IMR-90 (cell line): ENCODE data around the gene TSR3. TPM values are rescaled to one million over a fixed set of nuclear protein-coding genes. Genes with fewer than 3 reads are reported as not detected.

Experiments used
- ATAC-seq: fragments of 200-7000 bp; cut with Tn5 transposase; 2 replicates; pipeline ENCODE4 v1.9.1; 2020; ENCODE audit warnings: low read depth, mild to moderate bottlenecking, moderate library complexity
- BruUV-seq: library from RNA; stranded (reverse); fragments of 400-500 nt; replicated peaks from 2 replicates; lab custom pipeline; 2021; lab: Mats Ljungman, UMichigan
- CTCF ChIA-PET: fragments of 300-600 bp; formaldehyde crosslinking; extraction: SDS; loops from one replicate; lab custom pipeline; 2021; ENCODE audit warnings: antibody characterized with exemption; lab: Yijun Ruan, JAX
- POLR2A ChIA-PET: fragments of 300-600 bp; sonication (Branson Sonifier 250); formaldehyde crosslinking; loops from one replicate; lab custom pipeline; 2022; ENCODE audit warnings: antibody characterized with exemption; ENCODE audit not compliant: unreplicated experiment; lab: Charles Lee
- DNase-seq: peaks from one replicate; pipeline ENCODE4 v3.0.0; 2013
- H2AFZ ChIP-seq: replicated peaks from 2 replicates; pipeline ENCODE3; 2013; ENCODE audit warnings: low read length, mild to moderate bottlenecking; ENCODE audit not compliant: poor library complexity
- H2AK5ac ChIP-seq: 2 replicates; pipeline ENCODE4 v1.6.1; 2013; ENCODE audit warnings: low read depth, low read length, inconsistent platforms
- H2AK9ac ChIP-seq: replicated peaks from 2 replicates; pipeline ENCODE3; 2013; ENCODE audit warnings: mild to moderate bottlenecking, low read depth, low read length, moderate library complexity; ENCODE audit not compliant: poor library complexity
- H2BK120ac ChIP-seq: 2 replicates; pipeline ENCODE4 v1.6.1; 2013; ENCODE audit warnings: low read depth, low read length, inconsistent platforms
- H2BK15ac ChIP-seq: 3 replicates; pipeline ENCODE4 v1.6.1; 2013; ENCODE audit warnings: low read depth, low read length, inconsistent platforms
- H2BK20ac ChIP-seq: 2 replicates; pipeline ENCODE4 v1.6.1; 2013; ENCODE audit warnings: low read depth, mild to moderate bottlenecking, inconsistent platforms, low read length, moderate library complexity
- H2BK5ac ChIP-seq: 2 replicates; pipeline ENCODE4 v1.6.1; 2013; ENCODE audit warnings: mild to moderate bottlenecking, low read depth, low read length, inconsistent platforms; ENCODE audit not compliant: poor library complexity, severe bottlenecking
- H3K14ac ChIP-seq: replicated peaks from 2 replicates; pipeline ENCODE4 v1.6.1; 2013; ENCODE audit warnings: low read depth, low read length, inconsistent platforms
- H3K18ac ChIP-seq: 2 replicates; pipeline ENCODE4 v1.6.1; 2013; ENCODE audit warnings: low read depth, low read length, control low read depth
- H3K23ac ChIP-seq: 2 replicates; pipeline ENCODE4 v1.6.1; 2013; ENCODE audit warnings: low read depth, low read length, inconsistent platforms
- H3K27ac ChIP-seq: 2 replicates; pipeline ENCODE4 v1.5.1; 2013; ENCODE audit warnings: mild to moderate bottlenecking, control low read depth, low read length; ENCODE audit not compliant: insufficient read depth
- H3K27me3 ChIP-seq: 2 replicates; pipeline ENCODE4 v1.6.1; 2013; ENCODE audit warnings: low read length; ENCODE audit not compliant: control insufficient read depth, insufficient read depth
- H3K36me3 ChIP-seq: 2 replicates; pipeline ENCODE4 v1.6.1; 2013; ENCODE audit warnings: low read length, mixed read lengths; ENCODE audit not compliant: control insufficient read depth, insufficient read depth
- H3K4ac ChIP-seq: 2 replicates; pipeline ENCODE4 v1.6.1; 2013; ENCODE audit warnings: low read depth, low read length, inconsistent platforms
- H3K4me1 ChIP-seq: 2 replicates; pipeline ENCODE4 v1.6.1; 2013; ENCODE audit warnings: low read length, mixed read lengths; ENCODE audit not compliant: control insufficient read depth, insufficient read depth
- H3K4me2 ChIP-seq: 2 replicates; pipeline ENCODE4 v1.6.1; 2013; ENCODE audit warnings: low read depth, mild to moderate bottlenecking, control low read depth, low read length, moderate library complexity
- H3K4me3 ChIP-seq: 2 replicates; pipeline ENCODE4 v1.5.1; 2013; ENCODE audit warnings: low read depth, mild to moderate bottlenecking, control low read depth, low read length, moderate library complexity; ENCODE audit not compliant: insufficient read depth
- H3K56ac ChIP-seq: 2 replicates; pipeline ENCODE4 v1.6.1; 2013; ENCODE audit warnings: low read length, inconsistent platforms; ENCODE audit not compliant: insufficient read depth; ENCODE audit errors: extremely low read depth
- H3K79me1 ChIP-seq, 2 experiments: 2 replicates each; pipeline ENCODE4 v1.6.1; 2013; ENCODE audit warnings: low read length in 2 of 2, inconsistent platforms in 1 of 2, low read depth in 1 of 2
- H3K9ac ChIP-seq: 2 replicates; pipeline ENCODE4 v1.6.1; 2013; ENCODE audit warnings: low read depth, low read length, control low read depth
- H3K9me1 ChIP-seq: 2 replicates; pipeline ENCODE4 v1.6.1; 2013; ENCODE audit warnings: low read length, inconsistent platforms; ENCODE audit not compliant: insufficient read depth
- H3K9me3 ChIP-seq: 2 replicates; pipeline ENCODE4 v1.6.1; 2013; ENCODE audit warnings: low read length; ENCODE audit not compliant: control insufficient read depth, insufficient read depth
- H4K20me1 ChIP-seq: 2 replicates; pipeline ENCODE4 v1.6.1; 2013; ENCODE audit warnings: low read length, inconsistent platforms; ENCODE audit not compliant: insufficient read depth
- H4K5ac ChIP-seq: 2 replicates; pipeline ENCODE4 v1.6.1; 2013; ENCODE audit warnings: mild to moderate bottlenecking, low read depth, low read length, control low read depth
- H4K8ac ChIP-seq, 2 experiments: 2 replicates each; pipeline ENCODE4 v1.6.1; 2013; ENCODE audit warnings: low read depth in 2 of 2, low read length in 2 of 2, control low read depth in 1 of 2, inconsistent platforms in 1 of 2
- H4K91ac ChIP-seq: 2 replicates; pipeline ENCODE4 v1.6.1; 2013; ENCODE audit warnings: low read depth, low read length, inconsistent platforms; ENCODE audit not compliant: insufficient read depth
- FOS ChIP-seq: fragments of 150-350 bp; IDR thresholded peaks from 2 replicates; pipeline ENCODE4 v1.6.1; 2016; ENCODE audit warnings: low read depth, low read length
- MXI1 ChIP-seq: IDR thresholded peaks from 2 replicates; pipeline ENCODE4 v1.6.1; 2012; ENCODE audit warnings: low read depth, mild to moderate bottlenecking, low read length, moderate library complexity, borderline replicate concordance
- WGBS, 2 experiments: methylation state at CpG; one replicate each; pipeline versions ENCODE4 v1.1.5 to v1.1.7; 2013; ENCODE audit warnings: missing lambda C conversion rate in 2 of 2; ENCODE audit not compliant: insufficient read length in 1 of 2; ENCODE audit errors: extremely low coverage in 2 of 2; 5-methylcytosine and 5-hydroxymethylcytosine counted together
- dilution Hi-C: fragments of 300-500 bp; cut with HindIII; formaldehyde crosslinking; loops from one replicate; pipeline ENCODE4 v1.14.3; 2018; ENCODE audit warnings: low sequenced_read_pairs; ENCODE audit not compliant: unreplicated experiment
- in situ Hi-C: fragments of 300-500 bp; cut with MboI; formaldehyde crosslinking; loops from 3 replicates; pipeline ENCODE4 v1.14.3; 2019; ENCODE audit warnings: low sequenced_read_pairs, inconsistent platforms, mixed read lengths
- intact Hi-C: fragments of 100-400 bp; cut with micrococcal nuclease; formaldehyde crosslinking; loops from 2 replicates; pipeline ENCODE4 v1.10.0; 2022
- polyA plus RNA-seq, 3 experiments: library from polyadenylated mRNA; depleted of rRNA; stranded (reverse); fragments of >200 nt; gene quantifications; 2 replicates each; pipeline ENCODE4 v1.2.3, GENCODE V29; 2012; ENCODE audit warnings: low replicate concordance in 1 of 3
- total RNA-seq: library from RNA; depleted of rRNA; stranded (reverse); fragments of >200 nt; gene quantifications from 2 replicates; pipeline ENCODE4 v1.2.3, GENCODE V29; 2012

Gene TSR3
- total and polyA plus RNA-seq, 2 of the 4 experiments (the other 2 are of a cell fraction) = 38.0 to 52.9 TPM

- ATAC-seq (no peak), DNase-seq (peak; percentile 17)
- intact Hi-C loops (no loop called here), dilution Hi-C loops (no loop called here), in situ Hi-C loops (no loop called here)
- ChIA-PET CTCF (no interaction called here), POLR2A (no interaction called here)
- Histone ChIP-seq H2BK5ac (no peak overlapping the region), H3K4me2 (peak overlapping the region; percentile 97), H3K36me3 (peaks cover 40% of the 10 kb centered on the region), H3K18ac (no peak overlapping the region), H3K4ac (no peak overlapping the region), H3K27me3 (no peaks in the 10 kb centered on the region), H3K9ac (peak overlapping the region; percentile 90), H3K14ac (no peak overlapping the region), H3K9me3 (no peaks in the 10 kb centered on the region), H2AFZ (peak overlapping the region; percentile 56), H3K9me1 (peaks cover 7% of the 10 kb centered on the region), H3K27ac (peak overlapping the region; percentile 14; the same call in 1 of the 2 replicates), H3K4me3 (peak overlapping the region; percentile 90; the same call in 1 of the 2 replicates), H2AK9ac (peak overlapping the region; percentile 20), H4K8ac (no peak overlapping the region), H3K23ac (no peak overlapping the region; the same call in 1 of the 2 replicates), H4K91ac (no peak overlapping the region), H2BK20ac (no peak overlapping the region), H2BK15ac (no peak overlapping the region), H2AK5ac (no peak overlapping the region), H3K4me1 (peaks cover 15% of the 10 kb centered on the region), H3K56ac (no peak overlapping the region), H4K5ac (no peak overlapping the region), H2BK120ac (no peak overlapping the region), H3K79me1 (peaks cover 3 to 31% of the 10 kb centered on the region in 2 experiments), H4K20me1 (peaks cover 70% of the 10 kb centered on the region)
- WGBS, 2 experiments = 56% methylated on average over 15 of the region's 35 CpGs; no CpG with 5 or more reads in 1 of the 2 experiments
- TF ChIP-seq MXI1 = peak; percentile 92
- TF ChIP-seq FOS = no peak
- no TSS peak for BruUV-seq
Observed at GRCh38 chr16:1311738-1312466, 39.8 kb downstream of the TSR3 start.
